Islet of Langerhans (tissue), 1 donor: ENCODE results near the gene S100A9.
"Not testable (repeated sequence)": the region's sequence is repeated elsewhere in the genome, so short reads cannot be mapped to it uniquely, and the experiment has no call there.

ENCODE experiments used
- FAIRE-seq: peaks from one replicate; lab custom pipeline; 2011; peaks lifted over from hg19 to GRCh38; lab: Jason Lieb, UNC

S100A9 gene

GRCh38 chr1:153345187-153346076 is 12.2 kb upstream of the S100A9 start:
- FAIRE-seq, result no peak

- FAIRE-seq, result no peak
Measured at GRCh38 chr1:153346077-153346723, 11.5 kb upstream of the S100A9 start.

GRCh38 chr1:153347049-153347448 is 10.6 kb upstream of the S100A9 start:
- FAIRE-seq, result not testable (repeated sequence)

GRCh38 chr1:153347856-153348255 is 9.8 kb upstream of the S100A9 start:
- no peak for FAIRE-seq

- FAIRE-seq, result no peak
Measured at GRCh38 chr1:153348511-153349362, 8.9 kb upstream of the S100A9 start, which contains the start of gene PGLYRP4. PGLYRP4 (minus strand) TSS chr1:153348841; CDS start chr1:153347932, 909 bp downstream.

- no peak for FAIRE-seq
Measured at GRCh38 chr1:153349363-153350320, 8.0 kb upstream of the S100A9 start.

- FAIRE-seq, result no peak
Measured at GRCh38 chr1:153350321-153350957, 7.2 kb upstream of the S100A9 start.

GRCh38 chr1:153352523-153352922 is 5.1 kb upstream of the S100A9 start:
- FAIRE-seq, result no peak

- FAIRE-seq, result no peak
Measured at GRCh38 chr1:153353226-153353947, 4.3 kb upstream of the S100A9 start.

GRCh38 chr1:153354515-153355193 is 3.0 kb upstream of the S100A9 start:
- FAIRE-seq, result no peak

- FAIRE-seq, result no peak
Measured at GRCh38 chr1:153355445-153356071, 2.1 kb upstream of the S100A9 start.

GRCh38 chr1:153356392-153357075 is 1.1 kb upstream of the S100A9 start:
- no peak for FAIRE-seq

GRCh38 chr1:153357076-153357852 is 390 bp upstream of the S100A9 start:
- FAIRE-seq, result no peak

- no peak for FAIRE-seq
Measured at GRCh38 chr1:153358691-153358975, 979 bp downstream of the S100A9 start.

- FAIRE-seq, result no peak
Measured at GRCh38 chr1:153359241-153359640, 1.6 kb downstream of the S100A9 start.

- FAIRE-seq, result no peak
Measured at GRCh38 chr1:153360190-153360589, 2.5 kb downstream of the S100A9 start.

GRCh38 chr1:153360592-153361479 is 3.2 kb downstream of the S100A9 start:
- no peak for FAIRE-seq
